Osteocyte (in vitro differentiated cells): ENCODE data around the gene DAW1. TPM values are rescaled to one million over a fixed set of nuclear protein-coding genes. Genes with fewer than 3 reads are reported as not detected.

Source experiments
- DNase-seq: peaks from one replicate; pipeline ENCODE4 v3.0.0; 2021; ENCODE audit warnings: mixed read lengths; ENCODE audit not compliant: unreplicated experiment; ENCODE audit errors: extremely low spot score
- H3K27ac Mint-ChIP-seq: one replicate; pipeline ENCODE4 v1.8.0; 2021; ENCODE audit warnings: mild to moderate bottlenecking, mixed read lengths; ENCODE audit not compliant: unreplicated experiment
- H3K27me3 Mint-ChIP-seq: one replicate; pipeline ENCODE4 v1.8.0; 2021; ENCODE audit warnings: mixed read lengths; ENCODE audit not compliant: unreplicated experiment
- H3K36me3 Mint-ChIP-seq: one replicate; pipeline ENCODE4 v1.8.0; 2021; ENCODE audit warnings: mixed read lengths; ENCODE audit not compliant: unreplicated experiment
- H3K4me1 Mint-ChIP-seq: one replicate; pipeline ENCODE4 v1.8.0; 2021; ENCODE audit warnings: mixed read lengths; ENCODE audit not compliant: unreplicated experiment
- H3K4me3 Mint-ChIP-seq: one replicate; pipeline ENCODE4 v1.8.0; 2021; ENCODE audit warnings: mild to moderate bottlenecking, moderate library complexity, mixed read lengths; ENCODE audit not compliant: unreplicated experiment
- H3K9me3 Mint-ChIP-seq: one replicate; pipeline ENCODE4 v1.8.0; 2021; ENCODE audit warnings: mixed read lengths; ENCODE audit not compliant: unreplicated experiment
- CTCF ChIP-seq: fragments of 200-600 bp; sonication (generic); IDR thresholded peaks from 2 replicates; pipeline ENCODE4 v1.5.0; 2021; ENCODE audit warnings: antibody characterized with exemption, mild to moderate bottlenecking, moderate library complexity
- long read RNA-seq: library from polyadenylated mRNA; unstranded; transcript quantifications from one replicate; pipeline ENCODE4 v2.0.0, GENCODE V29; 2021
- total RNA-seq: library from RNA; stranded (reverse); gene quantifications from 2 replicates; pipeline ENCODE4 v1.2.1, GENCODE V29; 2021

DAW1 gene
- total RNA-seq: not detected in 2 replicates
- long read RNA-seq: 0 reads

GRCh38 chr2:227871375-227871791, at the start of gene DAW1:
DAW1 (plus strand) TSS chr2:227871631; CDS start chr2:227871690, 59 bp downstream.
- DNase-seq: peak; percentile 92

GRCh38 chr2:227822416-227823003, 48.9 kb upstream of the DAW1 start:
- H3K36me3 Mint-ChIP-seq: no peaks in the 10 kb centered on the region
- peaks cover 5% of the 10 kb centered on the region for H3K9me3 Mint-ChIP-seq
- no peak for DNase-seq
- H3K4me3 Mint-ChIP-seq: no peak overlapping the region
- H3K27ac Mint-ChIP-seq: no peak overlapping the region
- no peaks in the 10 kb centered on the region for H3K27me3 Mint-ChIP-seq
- no peak for TF ChIP-seq CTCF
- H3K4me1 Mint-ChIP-seq: peaks cover 30% of the 10 kb centered on the region

More at GRCh38 chr2:227871375-227871791, at the start of gene DAW1:
- Mint-ChIP-seq H3K27me3 (no peaks in the 10 kb centered on the region), H3K9me3 (no peaks in the 10 kb centered on the region), H3K4me3 (peak within 1 kb of the TSS; percentile 64), H3K4me1 (peaks cover 1% of the 10 kb centered on the region), H3K36me3 (no peaks in the 10 kb centered on the region), H3K27ac (no peak within 1 kb of the TSS)
- no peak for TF ChIP-seq CTCF

- DNase-seq: no peak
- Mint-ChIP-seq H3K27ac (no peak overlapping the region), H3K4me1 (peaks cover 15% of the 10 kb centered on the region), H3K9me3 (peaks cover 5% of the 10 kb centered on the region), H3K27me3 (no peaks in the 10 kb centered on the region), H3K4me3 (no peak overlapping the region), H3K36me3 (no peaks in the 10 kb centered on the region)
- no peak for TF ChIP-seq CTCF
Observed at GRCh38 chr2:227823922-227824321, 47.5 kb upstream of the DAW1 start.

- Mint-ChIP-seq H3K27ac (no peak overlapping the region), H3K4me1 (peaks cover 9% of the 10 kb centered on the region), H3K4me3 (no peak overlapping the region), H3K36me3 (no peaks in the 10 kb centered on the region), H3K27me3 (no peaks in the 10 kb centered on the region), H3K9me3 (peaks cover 5% of the 10 kb centered on the region)
- TF ChIP-seq CTCF: no peak
- no peak for DNase-seq
Observed at GRCh38 chr2:227824711-227825110, 46.7 kb upstream of the DAW1 start.

- Mint-ChIP-seq H3K27me3 (no peaks in the 10 kb centered on the region), H3K9me3 (no peaks in the 10 kb centered on the region), H3K27ac (no peak overlapping the region), H3K4me1 (peaks cover 5% of the 10 kb centered on the region), H3K4me3 (no peak overlapping the region), H3K36me3 (no peaks in the 10 kb centered on the region)
- DNase-seq: no peak
- no peak for TF ChIP-seq CTCF
Observed at GRCh38 chr2:227826019-227826521, 45.4 kb upstream of the DAW1 start.
